HL-60/S4 (cell line): ENCODE data around the gene SLC27A3.

ENCODE experiments used
- in situ Hi-C: fragments of 300-500 bp; cut with MboI; formaldehyde crosslinking; loops from 2 replicates; pipeline ENCODE4 v1.14.3; 2022; ENCODE audit warnings: low sequenced_read_pairs

Gene SLC27A3, protein sequence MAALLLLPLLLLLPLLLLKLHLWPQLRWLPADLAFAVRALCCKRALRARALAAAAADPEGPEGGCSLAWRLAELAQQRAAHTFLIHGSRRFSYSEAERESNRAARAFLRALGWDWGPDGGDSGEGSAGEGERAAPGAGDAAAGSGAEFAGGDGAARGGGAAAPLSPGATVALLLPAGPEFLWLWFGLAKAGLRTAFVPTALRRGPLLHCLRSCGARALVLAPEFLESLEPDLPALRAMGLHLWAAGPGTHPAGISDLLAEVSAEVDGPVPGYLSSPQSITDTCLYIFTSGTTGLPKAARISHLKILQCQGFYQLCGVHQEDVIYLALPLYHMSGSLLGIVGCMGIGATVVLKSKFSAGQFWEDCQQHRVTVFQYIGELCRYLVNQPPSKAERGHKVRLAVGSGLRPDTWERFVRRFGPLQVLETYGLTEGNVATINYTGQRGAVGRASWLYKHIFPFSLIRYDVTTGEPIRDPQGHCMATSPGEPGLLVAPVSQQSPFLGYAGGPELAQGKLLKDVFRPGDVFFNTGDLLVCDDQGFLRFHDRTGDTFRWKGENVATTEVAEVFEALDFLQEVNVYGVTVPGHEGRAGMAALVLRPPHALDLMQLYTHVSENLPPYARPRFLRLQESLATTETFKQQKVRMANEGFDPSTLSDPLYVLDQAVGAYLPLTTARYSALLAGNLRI

DNA sequence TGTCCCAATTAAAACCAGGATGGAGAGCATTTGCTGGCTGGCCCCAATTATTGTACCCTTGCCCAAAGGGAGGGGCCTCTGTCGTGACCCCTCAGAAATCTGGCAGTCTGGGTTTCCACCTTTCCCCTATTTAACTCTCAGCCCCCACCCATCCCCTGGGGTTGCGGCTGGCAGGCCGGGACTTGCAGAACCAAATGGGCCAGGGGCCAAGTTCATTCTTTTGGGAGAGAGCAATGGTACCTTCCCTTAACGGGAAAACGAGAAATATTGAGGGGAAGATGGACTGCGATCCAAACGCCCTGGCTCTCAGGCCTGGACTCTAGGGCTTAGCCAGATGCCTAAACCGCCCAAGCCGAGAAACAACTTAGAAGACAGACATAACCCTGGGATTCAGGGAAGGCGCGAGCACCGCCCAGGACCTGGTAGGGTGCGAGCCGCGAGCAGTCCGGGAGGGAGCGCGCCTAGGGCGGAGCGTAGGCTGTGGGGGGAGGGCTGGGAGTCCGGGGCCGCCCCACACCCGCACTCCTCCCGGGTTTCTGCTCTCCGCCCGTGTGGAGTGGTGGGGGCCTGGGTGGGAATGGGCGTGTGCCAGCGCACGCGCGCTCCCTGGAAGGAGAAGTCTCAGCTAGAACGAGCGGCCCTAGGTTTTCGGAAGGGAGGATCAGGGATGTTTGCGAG is at the start of gene SLC27A3:
Gene SLC27A3 (plus strand): TSS at position 628 of the 678 bp plus-strand sequence. CDS start 91 bp downstream, outside the sequence.
- in situ Hi-C loops: no loop called here

GRCh38 chr1:153727463-153728304 is 47.5 kb upstream of the SLC27A3 start, which contains the start of gene INTS3:
INTS3 (plus strand) TSS chr1:153728050; CDS start chr1:153728635, 585 bp downstream.
- in situ Hi-C loops: no loop called here

DNA sequence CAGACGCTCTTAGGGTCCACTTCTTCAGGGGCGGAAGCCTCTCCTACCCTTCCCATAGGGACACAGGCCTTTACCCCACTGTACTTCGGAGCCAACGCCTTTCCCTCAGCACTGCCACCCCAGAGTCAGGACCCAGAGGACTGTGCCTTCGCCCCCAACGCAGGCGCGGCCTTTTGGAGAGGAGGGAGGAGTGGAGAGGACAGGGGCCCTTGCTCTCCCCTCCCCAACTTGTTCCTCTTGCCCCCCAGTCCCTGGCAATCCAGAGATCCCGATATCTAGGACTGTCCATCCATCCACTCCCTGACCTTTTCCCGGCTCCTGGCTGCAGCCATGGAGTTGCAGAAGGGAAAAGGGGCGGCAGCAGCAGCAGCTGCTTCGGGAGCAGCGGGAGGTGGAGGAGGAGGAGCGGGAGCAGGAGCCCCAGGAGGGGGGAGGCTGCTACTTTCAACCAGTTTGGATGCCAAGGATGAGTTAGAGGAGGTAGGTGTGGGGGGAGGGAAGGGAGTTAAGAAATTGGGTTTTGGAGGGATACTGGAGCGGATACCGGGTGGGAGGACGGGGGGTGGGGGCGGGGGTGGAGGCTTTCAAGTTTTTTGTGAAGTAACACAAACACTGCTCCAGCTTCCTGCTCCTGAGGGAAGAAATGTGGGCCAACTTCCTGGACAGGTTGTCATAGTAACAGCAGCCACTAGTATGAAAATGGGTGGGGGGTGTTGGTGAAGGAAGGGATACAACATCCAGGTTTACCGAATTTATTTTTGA is 46.7 kb upstream of the SLC27A3 start:
- in situ Hi-C loops: no loop called here

- in situ Hi-C loops: loop anchor here (10.0 kb wide), 1 partner anchor 226 kb away; no protein-coding TSS in a partner anchor
These were observed 44.7 kb upstream of the SLC27A3 start for GRCh38 chr1:153730468-153730988.

- in situ Hi-C loops: loop anchor here (10.0 kb wide), 1 partner anchor 229 kb away; no protein-coding TSS in a partner anchor
These were observed 41.2 kb upstream of the SLC27A3 start for GRCh38 chr1:153733970-153734369.

DNA sequence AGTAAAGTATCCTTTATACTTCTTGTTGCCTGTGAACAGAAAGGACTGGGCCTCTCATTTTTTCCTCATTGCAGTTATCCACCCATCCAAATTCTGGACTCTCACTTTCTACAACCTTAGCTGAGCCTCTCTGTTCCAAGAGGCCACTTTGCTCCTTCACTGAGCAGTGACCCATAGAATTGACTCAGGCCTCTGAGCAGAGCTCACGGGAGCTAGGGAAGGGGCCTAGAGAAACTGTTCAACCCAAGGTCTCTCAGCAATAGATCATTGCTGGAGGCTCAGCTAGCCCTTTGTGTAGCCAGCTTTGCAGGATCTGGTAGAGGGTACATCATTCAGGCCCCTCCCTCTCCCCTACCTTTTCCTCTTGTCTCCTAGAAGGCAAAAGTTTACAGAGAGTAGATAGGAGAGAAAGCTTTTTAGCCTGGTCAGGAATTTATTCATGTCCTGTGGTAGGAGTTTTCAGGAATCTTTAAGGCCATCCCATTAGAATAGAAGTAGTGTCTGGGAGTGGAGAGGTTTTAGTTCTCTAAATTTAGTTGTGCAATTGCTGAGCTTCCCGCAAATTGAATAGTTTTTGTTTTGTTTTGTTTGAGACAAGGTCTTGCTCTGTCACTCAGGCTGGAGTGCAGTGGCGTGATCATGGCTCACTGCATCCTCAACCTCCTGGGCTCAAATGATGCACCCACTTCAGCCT is 40.7 kb upstream of the SLC27A3 start:
- in situ Hi-C loops: loop anchor here (10.0 kb wide), 1 partner anchor 230 kb away; no protein-coding TSS in a partner anchor

DNA sequence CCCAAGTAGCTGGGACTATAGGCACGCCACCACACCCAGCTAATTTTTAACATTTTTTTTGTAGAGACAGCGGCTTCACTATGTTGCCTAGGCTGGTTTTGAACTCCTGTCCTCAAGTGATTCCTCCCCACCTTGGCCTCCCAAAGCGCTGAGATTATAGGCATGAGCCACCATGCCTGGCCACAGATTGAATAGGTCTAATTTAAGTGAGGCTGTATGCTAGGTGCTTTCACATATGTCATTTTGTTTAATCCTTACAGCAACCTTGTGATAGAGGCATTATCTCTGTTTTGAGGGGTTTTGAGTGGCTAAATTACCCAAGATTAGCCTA is 40.2 kb upstream of the SLC27A3 start:
- in situ Hi-C loops: loop anchor here (10.0 kb wide), 1 partner anchor 230 kb away; no protein-coding TSS in a partner anchor

DNA sequence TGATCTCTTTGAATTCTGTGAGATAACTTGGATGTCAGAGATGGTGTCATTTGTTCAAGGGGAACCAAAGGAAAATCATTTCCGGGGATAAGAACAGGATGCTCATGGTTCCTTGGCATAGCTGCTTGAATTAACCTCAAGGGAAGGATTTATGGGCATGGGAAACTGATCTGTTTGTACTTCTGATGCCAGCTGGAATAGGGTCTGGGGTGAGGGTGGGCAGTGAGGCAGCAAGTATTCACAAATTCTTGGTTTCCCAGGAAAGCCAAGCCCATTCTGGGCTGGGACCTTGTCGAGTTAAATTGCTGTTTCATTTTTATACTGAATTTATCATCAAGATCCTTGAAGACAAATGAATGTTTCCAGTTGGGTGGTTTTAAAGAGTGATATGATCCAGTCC is 33.2 kb upstream of the SLC27A3 start:
- in situ Hi-C loops: no loop called here

GRCh38 chr1:153742411-153743142 is 32.6 kb upstream of the SLC27A3 start:
- in situ Hi-C loops: no loop called here

GRCh38 chr1:153745417-153745816 is 29.8 kb upstream of the SLC27A3 start:
- in situ Hi-C loops: no loop called here

GRCh38 chr1:153746174-153746573 is 29.0 kb upstream of the SLC27A3 start:
- in situ Hi-C loops: no loop called here

DNA sequence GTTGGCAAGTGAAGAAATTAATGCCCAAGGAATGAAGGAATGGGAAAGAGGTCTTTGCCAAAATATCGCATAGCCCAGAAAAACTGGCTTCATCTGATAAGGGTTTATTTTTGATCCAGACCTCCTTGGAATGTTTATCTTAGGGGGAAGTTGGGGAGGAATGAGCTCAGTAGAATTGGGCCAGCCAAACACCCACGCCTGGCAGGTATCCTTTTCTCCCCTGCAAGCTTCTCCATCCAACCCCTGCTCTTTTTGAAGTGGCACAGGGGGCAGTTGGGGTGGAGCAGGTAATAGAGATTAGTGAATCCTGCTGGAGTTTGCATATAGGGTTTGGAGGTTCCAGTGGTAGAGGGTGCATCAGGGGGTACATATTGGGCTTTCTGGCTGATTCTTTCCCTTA is 26.3 kb upstream of the SLC27A3 start:
- in situ Hi-C loops: no loop called here

GRCh38 chr1:153749408-153750005 is 25.7 kb upstream of the SLC27A3 start:
- in situ Hi-C loops: no loop called here

DNA sequence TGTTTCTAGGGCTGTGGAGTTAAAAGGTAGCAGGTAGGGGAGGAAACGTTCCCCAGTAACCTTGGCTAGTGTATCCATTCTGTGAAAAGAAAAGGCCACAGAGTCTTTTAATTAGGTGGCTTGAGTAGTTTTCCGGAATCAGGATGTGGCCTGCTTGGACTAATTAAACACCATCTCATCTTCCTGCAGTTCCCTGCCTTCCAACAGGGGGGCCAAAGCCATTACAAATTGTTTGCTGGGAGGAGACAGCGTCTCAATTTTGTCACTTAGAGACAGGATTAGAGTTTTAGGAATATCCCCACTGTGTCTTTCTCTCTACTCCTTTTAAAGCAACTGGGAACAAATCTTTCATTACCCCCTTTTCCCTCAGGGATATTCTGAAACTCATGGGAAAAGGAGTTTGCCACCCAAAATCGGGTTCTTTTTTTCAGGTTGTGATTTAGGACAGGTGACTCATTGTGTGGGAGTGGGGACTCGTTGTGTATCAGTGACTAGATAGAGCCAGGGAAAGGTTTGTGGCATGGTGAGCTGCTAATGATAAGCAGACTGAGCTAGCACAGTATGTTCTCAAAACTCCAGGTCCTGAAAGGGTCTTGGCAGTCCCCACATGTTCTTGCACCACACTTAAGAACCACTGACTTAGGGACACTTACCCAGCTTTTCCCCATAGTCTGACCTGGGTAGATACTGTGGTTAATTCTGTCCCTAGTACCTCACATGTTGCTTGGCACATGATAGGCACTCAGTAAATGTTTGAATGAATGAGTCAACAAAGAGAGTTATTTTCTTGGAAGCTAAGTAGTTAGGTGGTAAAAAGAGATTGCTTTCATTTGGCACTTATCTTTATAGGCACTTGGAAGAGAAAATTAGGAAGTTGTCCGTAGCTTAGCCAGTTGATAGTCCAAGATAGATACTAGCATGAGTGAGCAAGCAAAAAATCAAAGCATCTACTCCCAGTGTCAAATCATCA is 24.9 kb upstream of the SLC27A3 start:
- in situ Hi-C loops: no loop called here

DNA sequence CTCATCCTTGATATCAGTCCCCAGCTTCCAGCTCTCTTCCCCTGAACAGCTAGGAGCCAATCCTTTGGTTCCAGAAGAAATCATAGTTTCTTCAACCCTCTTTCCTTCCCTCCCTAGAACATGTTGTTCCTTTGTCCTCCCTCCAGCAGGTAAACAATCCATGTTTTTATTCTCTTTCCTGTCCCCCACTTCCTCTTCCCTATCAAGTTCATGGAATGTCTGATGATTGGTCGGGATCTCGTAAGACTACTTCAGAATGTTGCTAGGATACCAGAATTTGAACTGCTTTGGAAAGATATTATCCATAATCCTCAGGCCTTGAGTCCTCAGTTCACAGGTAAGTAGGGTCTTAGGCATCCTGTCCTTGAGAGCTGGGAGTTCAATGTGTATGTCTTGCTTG is 23.1 kb upstream of the SLC27A3 start:
- in situ Hi-C loops: no loop called here

GRCh38 chr1:153752571-153753195 is 22.5 kb upstream of the SLC27A3 start:
- in situ Hi-C loops: no loop called here
